Fibroblast of villous mesenchyme (primary cell): ENCODE results near the gene OTULIN. TPM values are rescaled to one million over a fixed set of nuclear protein-coding genes. Genes with fewer than 3 reads are reported as not detected.

Experiments used
- DNase-seq: peaks from one replicate; pipeline ENCODE4 v3.0.0-alpha.2; 2010; ENCODE audit warnings: low read depth
- H3K4me3 ChIP-seq: 2 replicates; pipeline ENCODE4 v1.5.1; 2011; ENCODE audit warnings: low read depth, mild to moderate bottlenecking, low read length
- CTCF ChIP-seq: IDR thresholded peaks from 2 replicates; pipeline ENCODE4 v1.5.1; 2012; ENCODE audit warnings: low read depth, mild to moderate bottlenecking, low read length; ENCODE audit not compliant: insufficient read depth
- total RNA-seq: library from RNA; depleted of rRNA; stranded (reverse); fragments of >200 nt; gene quantifications from 2 replicates; pipeline ENCODE4 v1.2.3, GENCODE V29; 2012

The OTULIN gene
- total RNA-seq, 1 donor = 31.1 TPM

GRCh38 chr5:14706615-14707021, 42.1 kb downstream of the OTULIN start:
- TF ChIP-seq CTCF = no peak
- DNase-seq = peak; percentile 82
- H3K4me3 ChIP-seq = no peak overlapping the region

- no peak for DNase-seq
- no peak overlapping the region for H3K4me3 ChIP-seq
- no peak for TF ChIP-seq CTCF
Observed at GRCh38 chr5:14707811-14708390, 43.4 kb downstream of the OTULIN start.

GRCh38 chr5:14708551-14708950, 44.0 kb downstream of the OTULIN start:
- DNase-seq = no peak
- no peak for TF ChIP-seq CTCF

GRCh38 chr5:14710313-14710994, 45.9 kb downstream of the OTULIN start:
- no peak for TF ChIP-seq CTCF
- no peak for DNase-seq

More at GRCh38 chr5:14708551-14708950, 44.0 kb downstream of the OTULIN start:
- H3K4me3 ChIP-seq = no peak overlapping the region

GRCh38 chr5:14712131-14712530, 47.6 kb downstream of the OTULIN start:
- no peak for DNase-seq
- H3K4me3 ChIP-seq = no peak overlapping the region
- TF ChIP-seq CTCF = no peak

More at GRCh38 chr5:14710313-14710994, 45.9 kb downstream of the OTULIN start:
- no peak overlapping the region for H3K4me3 ChIP-seq

- no peak overlapping the region for H3K4me3 ChIP-seq
- TF ChIP-seq CTCF = no peak
- DNase-seq = no peak
Observed at GRCh38 chr5:14712666-14713065, 48.1 kb downstream of the OTULIN start.
